ENCODE measurements around the gene KCNT2. TPM values are rescaled to one million over a fixed set of nuclear protein-coding genes. Genes with fewer than 3 reads are reported as not detected.

The KCNT2 gene
- total RNA-seq, 1 experiment from 2014 or later, result 0.41 TPM

GRCh38 chr1:196193896-196194559, 414.2 kb downstream of the KCNT2 start:
- H3K4me3 ChIP-seq (ENCODE audit: low read depth in 2 of 2, low read length in 2 of 2), result no peak overlapping the region
- no peak for DNase-seq (ENCODE audit: low read depth, low spot score)
- no peaks in the 10 kb centered on the region for H3K36me3 ChIP-seq (ENCODE audit: control insufficient read depth, insufficient read depth, low read length)
- BruUV-seq (replicated peaks), result no TSS peak
- no peak for TF ChIP-seq SIN3A (IDR thresholded peaks at IDR 0.05; ENCODE audit: borderline replicate concordance, insufficient read depth, low read depth, low read length)
- no peak for TF ChIP-seq TCF7L2 (IDR thresholded peaks at IDR 0.05; ENCODE audit: low read depth, low read length)
- TF ChIP-seq CTCF (IDR thresholded peaks at IDR 0.05), result no peak
- no peak for TF ChIP-seq POLR2AphosphoS5 (IDR thresholded peaks at IDR 0.05; ENCODE audit: low read depth, low read length)
- TF ChIP-seq, protein P1, sequence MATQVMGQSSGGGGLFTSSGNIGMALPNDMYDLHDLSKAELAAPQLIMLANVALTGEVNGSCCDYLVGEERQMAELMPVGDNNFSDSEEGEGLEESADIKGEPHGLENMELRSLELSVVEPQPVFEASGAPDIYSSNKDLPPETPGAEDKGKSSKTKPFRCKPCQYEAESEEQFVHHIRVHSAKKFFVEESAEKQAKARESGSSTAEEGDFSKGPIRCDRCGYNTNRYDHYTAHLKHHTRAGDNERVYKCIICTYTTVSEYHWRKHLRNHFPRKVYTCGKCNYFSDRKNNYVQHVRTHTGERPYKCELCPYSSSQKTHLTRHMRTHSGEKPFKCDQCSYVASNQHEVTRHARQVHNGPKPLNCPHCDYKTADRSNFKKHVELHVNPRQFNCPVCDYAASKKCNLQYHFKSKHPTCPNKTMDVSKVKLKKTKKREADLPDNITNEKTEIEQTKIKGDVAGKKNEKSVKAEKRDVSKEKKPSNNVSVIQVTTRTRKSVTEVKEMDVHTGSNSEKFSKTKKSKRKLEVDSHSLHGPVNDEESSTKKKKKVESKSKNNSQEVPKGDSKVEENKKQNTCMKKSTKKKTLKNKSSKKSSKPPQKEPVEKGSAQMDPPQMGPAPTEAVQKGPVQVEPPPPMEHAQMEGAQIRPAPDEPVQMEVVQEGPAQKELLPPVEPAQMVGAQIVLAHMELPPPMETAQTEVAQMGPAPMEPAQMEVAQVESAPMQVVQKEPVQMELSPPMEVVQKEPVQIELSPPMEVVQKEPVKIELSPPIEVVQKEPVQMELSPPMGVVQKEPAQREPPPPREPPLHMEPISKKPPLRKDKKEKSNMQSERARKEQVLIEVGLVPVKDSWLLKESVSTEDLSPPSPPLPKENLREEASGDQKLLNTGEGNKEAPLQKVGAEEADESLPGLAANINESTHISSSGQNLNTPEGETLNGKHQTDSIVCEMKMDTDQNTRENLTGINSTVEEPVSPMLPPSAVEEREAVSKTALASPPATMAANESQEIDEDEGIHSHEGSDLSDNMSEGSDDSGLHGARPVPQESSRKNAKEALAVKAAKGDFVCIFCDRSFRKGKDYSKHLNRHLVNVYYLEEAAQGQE (IDR thresholded peaks at IDR 0.05; ENCODE audit: insufficient read depth in 1 of 2, low read depth in 2 of 2, low read length in 1 of 2), result no peak
- no peaks in the 10 kb centered on the region for H3K4me1 ChIP-seq (ENCODE audit: control insufficient read depth, insufficient read depth, low read length)
- no peaks in the 10 kb centered on the region for H3K27me3 ChIP-seq (ENCODE audit: control insufficient read depth, insufficient read depth, low read length)
- H3K27ac ChIP-seq (ENCODE audit: low read length), result no peak overlapping the region
- H3K9me3 ChIP-seq (ENCODE audit: control insufficient read depth, insufficient read depth, low read depth, low read length), result no peaks in the 10 kb centered on the region
- CTCF ChIA-PET, result no interaction called here
- intact Hi-C loops (cut with micrococcal nuclease; ENCODE audit: unreplicated experiment), result no loop called here
- ATAC-seq, result no peak
- in situ Hi-C loops (cut with HindIII; ENCODE audit: low pct_unique_long_range_greater_than_20kb, low sequenced_read_pairs), result no loop called here
- POLR2A ChIA-PET, result no interaction called here

DNA sequence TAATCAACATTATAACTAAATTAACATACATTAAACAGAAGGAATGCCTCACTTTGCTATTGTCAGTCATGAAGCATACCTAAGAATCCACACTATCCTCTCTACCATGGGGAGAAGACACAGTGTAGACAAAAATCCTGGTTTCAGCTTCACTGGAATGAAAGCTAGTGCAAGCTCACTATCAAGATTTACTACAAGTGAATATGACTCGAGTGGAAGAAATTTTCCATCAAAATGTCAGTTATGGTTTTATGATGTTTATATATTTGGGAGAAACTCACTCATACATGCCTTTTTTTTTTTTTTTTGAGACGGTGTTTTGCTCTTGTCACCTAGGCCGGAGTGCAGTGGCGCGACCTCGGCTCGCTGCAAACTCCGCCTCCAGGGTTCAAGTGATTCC, 424.3 kb downstream of the KCNT2 start:
- Histone ChIP-seq H3K9me3 (ENCODE audit: control insufficient read depth, insufficient read depth, low read depth, low read length) (no peaks in the 10 kb centered on the region), H3K27ac (ENCODE audit: low read length) (no peak overlapping the region), H3K4me1 (ENCODE audit: control insufficient read depth, insufficient read depth, low read length) (no peaks in the 10 kb centered on the region), H3K36me3 (ENCODE audit: control insufficient read depth, insufficient read depth, low read length) (no peaks in the 10 kb centered on the region), H3K27me3 (ENCODE audit: control insufficient read depth, insufficient read depth, low read length) (no peaks in the 10 kb centered on the region), H3K4me3 (ENCODE audit: low read depth in 2 of 2, low read length in 2 of 2) (no peak overlapping the region)
- TF ChIP-seq TCF7L2 (IDR thresholded peaks at IDR 0.05; ENCODE audit: low read depth, low read length), result no peak
- intact Hi-C loops (cut with micrococcal nuclease; ENCODE audit: unreplicated experiment), result no loop called here
- BruUV-seq (replicated peaks), result no TSS peak
- DNase-seq (ENCODE audit: low read depth, low spot score) (no peak), ATAC-seq (no peak)
- ChIA-PET POLR2A (no interaction called here), CTCF (no interaction called here)
- in situ Hi-C loops (cut with HindIII; ENCODE audit: low pct_unique_long_range_greater_than_20kb, low sequenced_read_pairs), result no loop called here

DNA sequence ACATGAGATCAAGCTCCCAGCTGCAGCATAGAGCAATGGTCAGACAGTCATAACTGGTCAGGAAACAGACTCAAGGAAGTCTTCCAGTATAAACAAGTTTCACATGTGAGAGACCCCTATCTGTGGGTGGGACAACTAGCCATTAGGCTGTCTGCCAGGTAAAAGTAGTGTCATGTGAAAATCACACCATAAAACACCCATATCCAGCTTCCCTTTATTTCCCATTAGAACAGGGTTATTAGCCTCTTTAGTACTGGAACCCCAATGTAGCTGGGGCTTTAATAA, 426.7 kb downstream of the KCNT2 start:
- Histone ChIP-seq H3K36me3 (ENCODE audit: control insufficient read depth, insufficient read depth, low read length) (no peaks in the 10 kb centered on the region), H3K4me3 (ENCODE audit: low read depth in 2 of 2, low read length in 2 of 2) (no peak overlapping the region), H3K27ac (ENCODE audit: low read length) (no peak overlapping the region), H3K27me3 (ENCODE audit: control insufficient read depth, insufficient read depth, low read length) (no peaks in the 10 kb centered on the region), H3K9me3 (ENCODE audit: control insufficient read depth, insufficient read depth, low read depth, low read length) (no peaks in the 10 kb centered on the region), H3K4me1 (ENCODE audit: control insufficient read depth, insufficient read depth, low read length) (no peaks in the 10 kb centered on the region)
- POLR2A ChIA-PET, result no interaction called here
- TF ChIP-seq, protein P1 (IDR thresholded peaks at IDR 0.05; ENCODE audit: insufficient read depth in 1 of 2, low read depth in 2 of 2, low read length in 1 of 2), result no peak
- TF ChIP-seq CTCF (IDR thresholded peaks at IDR 0.05), result no peak
- TF ChIP-seq SIN3A (IDR thresholded peaks at IDR 0.05; ENCODE audit: borderline replicate concordance, insufficient read depth, low read depth, low read length), result no peak
- TF ChIP-seq POLR2AphosphoS5 (IDR thresholded peaks at IDR 0.05; ENCODE audit: low read depth, low read length), result no peak
- TF ChIP-seq TCF7L2 (IDR thresholded peaks at IDR 0.05; ENCODE audit: low read depth, low read length), result no peak
- BruUV-seq (replicated peaks), result no TSS peak
- in situ Hi-C loops (cut with HindIII; ENCODE audit: low pct_unique_long_range_greater_than_20kb, low sequenced_read_pairs), result no loop called here
- ATAC-seq (peak; percentile 26; the same call in 1 of the 2 replicates), DNase-seq (ENCODE audit: low read depth, low spot score) (no peak)
- intact Hi-C loops (cut with micrococcal nuclease; ENCODE audit: unreplicated experiment), result no loop called here
- CTCF ChIA-PET, result no interaction called here
